IMR-90 (cell line): ENCODE data around the gene LAMC3. TPM values are rescaled to one million over a fixed set of nuclear protein-coding genes. Genes with fewer than 3 reads are reported as not detected.

Experiments
- ATAC-seq: fragments of 200-7000 bp; cut with Tn5 transposase; 2 replicates; pipeline ENCODE4 v1.9.1; 2020; ENCODE audit warnings: low read depth, mild to moderate bottlenecking, moderate library complexity
- BruUV-seq: library from RNA; stranded (reverse); fragments of 400-500 nt; replicated peaks from 2 replicates; lab custom pipeline; 2021; lab: Mats Ljungman, UMichigan
- CTCF ChIA-PET: fragments of 300-600 bp; formaldehyde crosslinking; extraction: SDS; loops from one replicate; lab custom pipeline; 2021; ENCODE audit warnings: antibody characterized with exemption; lab: Yijun Ruan, JAX
- POLR2A ChIA-PET: fragments of 300-600 bp; sonication (Branson Sonifier 250); formaldehyde crosslinking; loops from one replicate; lab custom pipeline; 2022; ENCODE audit warnings: antibody characterized with exemption; ENCODE audit not compliant: unreplicated experiment; lab: Charles Lee
- DNase-seq: peaks from one replicate; pipeline ENCODE4 v3.0.0; 2013
- H2AFZ ChIP-seq: replicated peaks from 2 replicates; pipeline ENCODE3; 2013; ENCODE audit warnings: low read length, mild to moderate bottlenecking; ENCODE audit not compliant: poor library complexity
- H2AK5ac ChIP-seq: 2 replicates; pipeline ENCODE4 v1.6.1; 2013; ENCODE audit warnings: low read depth, low read length, inconsistent platforms
- H2AK9ac ChIP-seq: replicated peaks from 2 replicates; pipeline ENCODE3; 2013; ENCODE audit warnings: mild to moderate bottlenecking, low read depth, low read length, moderate library complexity; ENCODE audit not compliant: poor library complexity
- H2BK120ac ChIP-seq: 2 replicates; pipeline ENCODE4 v1.6.1; 2013; ENCODE audit warnings: low read depth, low read length, inconsistent platforms
- H2BK15ac ChIP-seq: 3 replicates; pipeline ENCODE4 v1.6.1; 2013; ENCODE audit warnings: low read depth, low read length, inconsistent platforms
- H2BK20ac ChIP-seq: 2 replicates; pipeline ENCODE4 v1.6.1; 2013; ENCODE audit warnings: low read depth, mild to moderate bottlenecking, inconsistent platforms, low read length, moderate library complexity
- H2BK5ac ChIP-seq: 2 replicates; pipeline ENCODE4 v1.6.1; 2013; ENCODE audit warnings: mild to moderate bottlenecking, low read depth, low read length, inconsistent platforms; ENCODE audit not compliant: poor library complexity, severe bottlenecking
- H3K14ac ChIP-seq: replicated peaks from 2 replicates; pipeline ENCODE4 v1.6.1; 2013; ENCODE audit warnings: low read depth, low read length, inconsistent platforms
- H3K18ac ChIP-seq: 2 replicates; pipeline ENCODE4 v1.6.1; 2013; ENCODE audit warnings: low read depth, low read length, control low read depth
- H3K23ac ChIP-seq: 2 replicates; pipeline ENCODE4 v1.6.1; 2013; ENCODE audit warnings: low read depth, low read length, inconsistent platforms
- H3K27ac ChIP-seq: 2 replicates; pipeline ENCODE4 v1.5.1; 2013; ENCODE audit warnings: mild to moderate bottlenecking, control low read depth, low read length; ENCODE audit not compliant: insufficient read depth
- H3K27me3 ChIP-seq: 2 replicates; pipeline ENCODE4 v1.6.1; 2013; ENCODE audit warnings: low read length; ENCODE audit not compliant: control insufficient read depth, insufficient read depth
- H3K36me3 ChIP-seq: 2 replicates; pipeline ENCODE4 v1.6.1; 2013; ENCODE audit warnings: low read length, mixed read lengths; ENCODE audit not compliant: control insufficient read depth, insufficient read depth
- H3K4ac ChIP-seq: 2 replicates; pipeline ENCODE4 v1.6.1; 2013; ENCODE audit warnings: low read depth, low read length, inconsistent platforms
- H3K4me1 ChIP-seq: 2 replicates; pipeline ENCODE4 v1.6.1; 2013; ENCODE audit warnings: low read length, mixed read lengths; ENCODE audit not compliant: control insufficient read depth, insufficient read depth
- H3K4me2 ChIP-seq: 2 replicates; pipeline ENCODE4 v1.6.1; 2013; ENCODE audit warnings: low read depth, mild to moderate bottlenecking, control low read depth, low read length, moderate library complexity
- H3K4me3 ChIP-seq: 2 replicates; pipeline ENCODE4 v1.5.1; 2013; ENCODE audit warnings: low read depth, mild to moderate bottlenecking, control low read depth, low read length, moderate library complexity; ENCODE audit not compliant: insufficient read depth
- H3K56ac ChIP-seq: 2 replicates; pipeline ENCODE4 v1.6.1; 2013; ENCODE audit warnings: low read length, inconsistent platforms; ENCODE audit not compliant: insufficient read depth; ENCODE audit errors: extremely low read depth
- H3K79me1 ChIP-seq, 2 experiments: 2 replicates each; pipeline ENCODE4 v1.6.1; 2013; ENCODE audit warnings: low read length in 2 of 2, inconsistent platforms in 1 of 2, low read depth in 1 of 2
- H3K9ac ChIP-seq: 2 replicates; pipeline ENCODE4 v1.6.1; 2013; ENCODE audit warnings: low read depth, low read length, control low read depth
- H3K9me1 ChIP-seq: 2 replicates; pipeline ENCODE4 v1.6.1; 2013; ENCODE audit warnings: low read length, inconsistent platforms; ENCODE audit not compliant: insufficient read depth
- H3K9me3 ChIP-seq: 2 replicates; pipeline ENCODE4 v1.6.1; 2013; ENCODE audit warnings: low read length; ENCODE audit not compliant: control insufficient read depth, insufficient read depth
- H4K20me1 ChIP-seq: 2 replicates; pipeline ENCODE4 v1.6.1; 2013; ENCODE audit warnings: low read length, inconsistent platforms; ENCODE audit not compliant: insufficient read depth
- H4K5ac ChIP-seq: 2 replicates; pipeline ENCODE4 v1.6.1; 2013; ENCODE audit warnings: mild to moderate bottlenecking, low read depth, low read length, control low read depth
- H4K8ac ChIP-seq, 2 experiments: 2 replicates each; pipeline ENCODE4 v1.6.1; 2013; ENCODE audit warnings: low read depth in 2 of 2, low read length in 2 of 2, control low read depth in 1 of 2, inconsistent platforms in 1 of 2
- H4K91ac ChIP-seq: 2 replicates; pipeline ENCODE4 v1.6.1; 2013; ENCODE audit warnings: low read depth, low read length, inconsistent platforms; ENCODE audit not compliant: insufficient read depth
- CEBPB ChIP-seq: IDR thresholded peaks from 2 replicates; pipeline ENCODE4 v1.6.1; 2012; ENCODE audit warnings: low read depth, low read length, improper control_type of control experiment
- NFE2L2 ChIP-seq: fragments of 150-350 bp; IDR thresholded peaks from 2 replicates; pipeline ENCODE4 v1.6.1; 2016; ENCODE audit warnings: low read depth, mild to moderate bottlenecking, low read length
- RFX5 ChIP-seq: IDR thresholded peaks from 2 replicates; pipeline ENCODE4 v1.8.0; 2012; ENCODE audit warnings: low read depth, mild to moderate bottlenecking, low read length, moderate library complexity
- WGBS, 2 experiments: methylation state at CpG; one replicate each; pipeline versions ENCODE4 v1.1.5 to v1.1.7; 2013; ENCODE audit warnings: missing lambda C conversion rate in 2 of 2; ENCODE audit not compliant: insufficient read length in 1 of 2; ENCODE audit errors: extremely low coverage in 2 of 2; 5-methylcytosine and 5-hydroxymethylcytosine counted together
- dilution Hi-C: fragments of 300-500 bp; cut with HindIII; formaldehyde crosslinking; loops from one replicate; pipeline ENCODE4 v1.14.3; 2018; ENCODE audit warnings: low sequenced_read_pairs; ENCODE audit not compliant: unreplicated experiment
- in situ Hi-C: fragments of 300-500 bp; cut with MboI; formaldehyde crosslinking; loops from 3 replicates; pipeline ENCODE4 v1.14.3; 2019; ENCODE audit warnings: low sequenced_read_pairs, inconsistent platforms, mixed read lengths
- intact Hi-C: fragments of 100-400 bp; cut with micrococcal nuclease; formaldehyde crosslinking; loops from 2 replicates; pipeline ENCODE4 v1.10.0; 2022
- polyA plus RNA-seq, 3 experiments: library from polyadenylated mRNA; depleted of rRNA; stranded (reverse); fragments of >200 nt; gene quantifications; 2 replicates each; pipeline ENCODE4 v1.2.3, GENCODE V29; 2012; ENCODE audit warnings: low replicate concordance in 1 of 3
- total RNA-seq: library from RNA; depleted of rRNA; stranded (reverse); fragments of >200 nt; gene quantifications from 2 replicates; pipeline ENCODE4 v1.2.3, GENCODE V29; 2012

Gene LAMC3
- total and polyA plus RNA-seq, 2 of the 4 experiments (the other 2 are of a cell fraction), result not detected

DNA sequence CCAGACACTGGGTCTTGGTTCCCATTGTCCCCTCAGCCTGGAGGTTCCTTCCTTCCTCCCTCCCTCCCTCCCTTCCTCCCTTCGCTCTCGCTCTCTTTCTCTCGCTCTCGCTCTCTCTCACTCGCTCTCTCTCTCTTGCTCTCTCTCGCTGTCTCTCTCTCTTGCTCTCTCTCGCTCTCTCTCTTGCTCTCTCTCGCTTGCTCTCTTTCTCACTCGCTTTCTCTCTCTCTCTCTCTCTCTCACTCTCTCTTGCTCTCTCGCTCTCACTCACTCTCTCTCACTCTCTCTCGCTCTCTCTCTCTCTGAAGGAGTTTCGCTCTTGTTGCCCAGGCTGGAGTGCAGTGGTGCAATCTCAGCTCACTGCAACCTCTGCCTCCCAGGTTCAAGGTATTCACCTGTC, 23.4 kb downstream of the LAMC3 start:
- no peak overlapping the region for H2AFZ ChIP-seq
- H4K8ac ChIP-seq, result no peak overlapping the region
- H3K56ac ChIP-seq, result no peak overlapping the region
- no peak overlapping the region for H2BK15ac ChIP-seq
- intact Hi-C loops (no loop called here), dilution Hi-C loops (no loop called here), in situ Hi-C loops (no loop called here)
- WGBS, 2 experiments, result 94 to 100% methylated on average over 4 to 9 of the region's 12 CpGs
- H3K4ac ChIP-seq, result no peak overlapping the region
- no peak overlapping the region for H2BK20ac ChIP-seq
- H3K4me1 ChIP-seq, result no peaks in the 10 kb centered on the region
- no peak overlapping the region for H3K14ac ChIP-seq
- H3K4me3 ChIP-seq, result no peak overlapping the region
- H2AK5ac ChIP-seq, result no peak overlapping the region
- H4K20me1 ChIP-seq, result no peaks in the 10 kb centered on the region
- H2AK9ac ChIP-seq, result no peak overlapping the region
- no peak overlapping the region for H2BK5ac ChIP-seq
- DNase-seq (no peak), ATAC-seq (no peak)
- ChIA-PET POLR2A (no interaction called here), CTCF (no interaction called here)
- no peak overlapping the region for H3K27ac ChIP-seq
- H3K79me1 ChIP-seq, result no peaks in the 10 kb centered on the region
- H3K9me1 ChIP-seq, result no peaks in the 10 kb centered on the region
- H2BK120ac ChIP-seq, result no peak overlapping the region
- peaks cover 64% of the 10 kb centered on the region for H3K27me3 ChIP-seq
- H3K9ac ChIP-seq, result no peak overlapping the region
- H3K36me3 ChIP-seq, result no peaks in the 10 kb centered on the region
- H4K5ac ChIP-seq, result no peak overlapping the region
- TF ChIP-seq RFX5 (no peak), NFE2L2 (no peak), CEBPB (no peak)
- H3K18ac ChIP-seq, result no peak overlapping the region
- H3K9me3 ChIP-seq, result no peaks in the 10 kb centered on the region
- no peak overlapping the region for H3K4me2 ChIP-seq
- no peak overlapping the region for H3K23ac ChIP-seq
- BruUV-seq, result no TSS peak
- H4K91ac ChIP-seq, result no peak overlapping the region
